Keratinocyte (primary cell): ENCODE results near the gene KCNIP3. TPM values are rescaled to one million over a fixed set of nuclear protein-coding genes. Genes with fewer than 3 reads are reported as not detected.
"Not testable (repeated sequence)": the region's sequence is repeated elsewhere in the genome, so short reads cannot be mapped to it uniquely, and the experiment has no call there.

ENCODE experiments used
- DNase-seq: peaks from one replicate; pipeline ENCODE4 v3.0.0-alpha.2; 2011; ENCODE audit warnings: low read depth, missing footprints, low spot score
- FAIRE-seq: peaks from 2 replicates; lab custom pipeline; 2011; peaks lifted over from hg19 to GRCh38; lab: Jason Lieb, UNC
- H2AFZ ChIP-seq: 2 replicates; pipeline ENCODE4 v1.6.0; 2012; ENCODE audit warnings: low read length, control low read depth, inconsistent platforms; ENCODE audit not compliant: control insufficient read depth
- H3K27ac ChIP-seq: 2 replicates; pipeline ENCODE4 v1.5.1; 2011; ENCODE audit warnings: low read length; ENCODE audit not compliant: control insufficient read depth, insufficient read depth
- H3K27me3 ChIP-seq: 3 replicates; pipeline ENCODE4 v1.6.0; 2011; ENCODE audit warnings: low read length; ENCODE audit not compliant: control insufficient read depth, insufficient read depth; ENCODE audit errors: extremely low read depth
- H3K36me3 ChIP-seq, 2 experiments: 2 replicates in 1 of 2; 3 replicates in 1 of 2; pipeline ENCODE4 v1.5.1; 2011; ENCODE audit warnings: low read length in 2 of 2, mild to moderate bottlenecking in 1 of 2; ENCODE audit not compliant: control insufficient read depth in 2 of 2, insufficient read depth in 2 of 2; ENCODE audit errors: extremely low read depth in 1 of 2
- H3K4me1 ChIP-seq: 3 replicates; pipeline ENCODE4 v1.5.1; 2011; ENCODE audit warnings: low read length; ENCODE audit not compliant: control insufficient read depth, insufficient read depth; ENCODE audit errors: extremely low read depth
- H3K4me2 ChIP-seq: 3 replicates; pipeline ENCODE4 v1.6.0; 2011; ENCODE audit warnings: low read depth, low read length; ENCODE audit not compliant: control insufficient read depth, insufficient read depth; ENCODE audit errors: extremely low read depth
- H3K4me3 ChIP-seq, 3 experiments: fragments of 200-600 bp in 1 of 3; sonication (generic) in 1 of 3; 2 replicates in 2 of 3; 3 replicates in 1 of 3; pipeline ENCODE4 v1.5.1; 2011 to 2016; ENCODE audit warnings: low read length in 3 of 3, mild to moderate bottlenecking in 3 of 3, control low read depth in 2 of 3, inconsistent platforms in 1 of 3, low read depth in 1 of 3, mixed read lengths in 1 of 3, mixed run types in 1 of 3, moderate library complexity in 1 of 3; ENCODE audit not compliant: control insufficient read depth in 2 of 3, insufficient read depth in 2 of 3; ENCODE audit errors: extremely low read depth in 1 of 3
- H3K79me2 ChIP-seq: 2 replicates; pipeline ENCODE4 v1.6.0; 2012; ENCODE audit warnings: low read length; ENCODE audit not compliant: control insufficient read depth, insufficient read depth
- H3K9ac ChIP-seq: 3 replicates; pipeline ENCODE4 v1.6.0; 2011; ENCODE audit warnings: low read length; ENCODE audit not compliant: control insufficient read depth, insufficient read depth; ENCODE audit errors: extremely low read depth
- H3K9me1 ChIP-seq: 3 replicates; pipeline ENCODE4 v1.6.0; 2011; ENCODE audit warnings: low read length; ENCODE audit not compliant: control insufficient read depth, insufficient read depth; ENCODE audit errors: extremely low read depth
- H3K9me3 ChIP-seq: 2 replicates; pipeline ENCODE4 v1.5.1; 2012; ENCODE audit warnings: low read depth, low read length; ENCODE audit not compliant: control insufficient read depth
- H4K20me1 ChIP-seq: 3 replicates; pipeline ENCODE4 v1.6.0; 2011; ENCODE audit warnings: low read length; ENCODE audit not compliant: control insufficient read depth, insufficient read depth; ENCODE audit errors: extremely low read depth
- CTCF ChIP-seq, 3 experiments: IDR thresholded peaks in 1 of 3; conservative IDR thresholded peaks in 1 of 3; optimal IDR thresholded peaks in 1 of 3; 2 replicates in 2 of 3; 3 replicates in 1 of 3; pipeline versions ENCODE3 to v1.5.1; 2011; ENCODE audit warnings: low read length in 3 of 3, mild to moderate bottlenecking in 3 of 3, moderate library complexity in 2 of 3, control low read depth in 1 of 3, inconsistent platforms in 1 of 3; ENCODE audit not compliant: insufficient read depth in 2 of 3; ENCODE audit errors: extremely low read depth in 1 of 3
- EZH2 ChIP-seq: IDR thresholded peaks from one replicate; pipeline ENCODE4 v1.6.1; 2012; ENCODE audit warnings: inconsistent platforms, mild to moderate bottlenecking, low read length, moderate library complexity
- dilution Hi-C: fragments of 300-500 bp; cut with MboI; formaldehyde crosslinking; loops from one replicate; pipeline ENCODE4 v1.7.0; 2020; ENCODE audit warnings: low sequenced_read_pairs; ENCODE audit not compliant: extremely low pct_ligation_motif_present
- polyA plus RNA-seq, 5 experiments: library from polyadenylated mRNA; depleted of rRNA in 3 of 5; stranded (reverse) in 3 of 5; stranded (forward) in 1 of 5; unstranded in 1 of 5; fragments of >200 nt; gene quantifications; 1 replicate in 1 of 5; 2 replicates in 3 of 5; 3 replicates in 1 of 5; pipeline versions ENCODE4 v1.2.1 to v1.2.3, GENCODE V29; 2011 to 2012; ENCODE audit warnings: missing spikeins in 2 of 5, low read depth in 1 of 5, low replicate concordance in 1 of 5

KCNIP3 gene
- polyA plus RNA-seq, 1 donor (not counting 4 experiments of a cell fraction or from before 2014, with no cell fraction given) = 0.66 TPM

DNA sequence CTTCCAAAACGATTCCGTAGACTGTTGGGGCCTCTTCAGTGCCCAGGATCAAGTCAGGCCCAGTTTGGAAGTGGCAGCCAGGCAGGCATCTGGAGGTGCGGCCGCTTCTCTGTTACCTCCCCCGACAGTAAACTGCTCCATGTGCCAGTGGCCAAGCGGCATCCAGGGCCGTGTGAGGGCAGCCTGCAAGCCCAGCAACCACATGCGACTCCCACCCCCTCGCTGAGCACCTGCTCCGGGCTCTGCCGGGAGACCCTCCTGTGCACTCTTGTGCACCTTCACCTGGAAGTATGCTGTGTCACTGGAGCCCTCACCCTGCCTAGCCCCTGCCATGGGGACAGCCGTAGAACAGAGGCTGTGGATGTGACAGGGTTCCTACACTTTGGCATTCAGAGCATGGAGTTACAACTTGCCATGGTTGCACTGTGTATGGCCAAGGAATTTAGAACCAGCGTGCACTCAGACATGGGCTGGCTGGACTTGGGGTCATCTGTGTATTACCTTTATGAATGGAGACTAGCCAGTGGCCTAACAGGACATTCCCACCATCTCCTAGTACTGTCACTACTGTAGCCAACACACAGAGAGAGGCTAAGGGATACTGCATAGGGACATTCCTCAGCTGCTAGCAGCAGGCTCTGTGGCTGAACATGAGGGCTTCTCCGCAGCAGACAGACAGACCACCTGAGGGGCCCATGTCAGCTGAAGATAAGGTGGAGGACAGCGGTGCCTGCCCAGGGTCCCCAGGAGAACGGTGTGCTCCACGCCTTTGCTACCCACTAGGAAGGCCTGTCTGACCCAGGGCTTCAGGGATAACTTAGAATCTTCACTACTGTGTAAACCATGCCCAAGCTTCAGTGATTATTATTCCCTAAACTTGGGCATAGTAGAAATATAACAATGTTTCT is 80.3 kb downstream of the KCNIP3 start:
- TF ChIP-seq CTCF (optimal IDR thresholded peaks at IDR 0.05 in 1 of 3, IDR thresholded peaks at IDR 0.05 in 1 of 3, conservative IDR thresholded peaks at IDR 0.05 in 1 of 3; ENCODE audit: extremely low read depth in 1 of 3, insufficient read depth in 2 of 3, low read length in 3 of 3) (no peak), EZH2 (no peak)
- Histone ChIP-seq H3K4me2 (no peak overlapping the region), H3K4me1 (no peaks in the 10 kb centered on the region), H3K9ac (no peak overlapping the region), H3K27me3 (no peaks in the 10 kb centered on the region), H3K79me2 (no peaks in the 10 kb centered on the region), H3K27ac (no peak overlapping the region), H3K9me1 (no peaks in the 10 kb centered on the region), H3K36me3 (no peaks in the 10 kb centered on the region), H4K20me1 (no peaks in the 10 kb centered on the region), H3K9me3 (no peaks in the 10 kb centered on the region), H2AFZ (no peak overlapping the region), H3K4me3 (no peak overlapping the region)
- dilution Hi-C loops = no loop called here
- DNase-seq (no peak), FAIRE-seq (no peak)

- H3K4me3 ChIP-seq, H3K4me1 ChIP-seq, H3K79me2 ChIP-seq, H3K4me2 ChIP-seq, H3K27me3 ChIP-seq, dilution Hi-C loops, H3K9me3 ChIP-seq, H4K20me1 ChIP-seq, H3K27ac ChIP-seq, DNase-seq, FAIRE-seq, H3K36me3 ChIP-seq, H3K9me1 ChIP-seq, H2AFZ ChIP-seq, H3K9ac ChIP-seq: not testable (repeated sequence)
Observed at GRCh38 chr2:95378281-95378680, 81.1 kb downstream of the KCNIP3 start.
